Neural progenitor cell (in vitro differentiated cells): ENCODE results near the gene SH3GL1.

ENCODE experiments used
- EZH2 ChIP-seq: fragments of 200-600 bp; sonication (generic); IDR thresholded peaks from 2 replicates; pipeline ENCODE4 v1.6.1; 2017; ENCODE audit warnings: antibody characterized with exemption, mild to moderate bottlenecking, moderate library complexity
- TF ChIP-seq, protein P1 (sequence below): fragments of 200-600 bp; sonication (generic); IDR thresholded peaks from 2 replicates; pipeline ENCODE4 v1.5.1; 2017; ENCODE audit warnings: antibody characterized with exemption, mild to moderate bottlenecking

DNA sequence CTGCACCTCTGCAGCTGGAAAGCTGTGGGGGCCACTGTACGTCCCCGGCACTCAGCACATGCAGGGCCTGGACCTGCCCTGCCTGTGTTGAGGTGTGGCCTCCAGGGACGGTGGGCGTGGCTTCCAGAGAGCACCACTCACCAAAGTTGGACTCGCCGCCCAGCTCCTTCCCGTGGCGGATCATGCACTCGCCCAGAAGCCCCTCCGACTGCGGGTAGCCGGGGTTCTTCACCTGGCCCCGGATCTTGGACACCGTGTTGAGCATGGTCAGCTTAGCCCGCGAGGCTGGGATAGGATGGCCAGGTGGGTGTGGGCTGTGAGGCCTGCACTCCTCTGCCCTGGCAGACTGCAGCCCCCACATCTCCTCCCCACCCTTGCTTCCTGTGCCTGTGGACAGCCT is 35.0 kb downstream of the SH3GL1 start:
- TF ChIP-seq, protein P1, sequence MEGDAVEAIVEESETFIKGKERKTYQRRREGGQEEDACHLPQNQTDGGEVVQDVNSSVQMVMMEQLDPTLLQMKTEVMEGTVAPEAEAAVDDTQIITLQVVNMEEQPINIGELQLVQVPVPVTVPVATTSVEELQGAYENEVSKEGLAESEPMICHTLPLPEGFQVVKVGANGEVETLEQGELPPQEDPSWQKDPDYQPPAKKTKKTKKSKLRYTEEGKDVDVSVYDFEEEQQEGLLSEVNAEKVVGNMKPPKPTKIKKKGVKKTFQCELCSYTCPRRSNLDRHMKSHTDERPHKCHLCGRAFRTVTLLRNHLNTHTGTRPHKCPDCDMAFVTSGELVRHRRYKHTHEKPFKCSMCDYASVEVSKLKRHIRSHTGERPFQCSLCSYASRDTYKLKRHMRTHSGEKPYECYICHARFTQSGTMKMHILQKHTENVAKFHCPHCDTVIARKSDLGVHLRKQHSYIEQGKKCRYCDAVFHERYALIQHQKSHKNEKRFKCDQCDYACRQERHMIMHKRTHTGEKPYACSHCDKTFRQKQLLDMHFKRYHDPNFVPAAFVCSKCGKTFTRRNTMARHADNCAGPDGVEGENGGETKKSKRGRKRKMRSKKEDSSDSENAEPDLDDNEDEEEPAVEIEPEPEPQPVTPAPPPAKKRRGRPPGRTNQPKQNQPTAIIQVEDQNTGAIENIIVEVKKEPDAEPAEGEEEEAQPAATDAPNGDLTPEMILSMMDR: no peak
- TF ChIP-seq EZH2: no peak
